KBM-7 (cell line): ENCODE data around the gene ZNF273.
A peak's percentile ranks its signal among the peaks of the same experiment; 100 is the strongest.
"Not testable (repeated sequence)": the region's sequence is repeated elsewhere in the genome, so short reads cannot be mapped to it uniquely, and the experiment has no call there.

ENCODE experiments used
- DNase-seq: peaks from one replicate; pipeline ENCODE4 v3.0.0-alpha.2; 2015
- in situ Hi-C: fragments of 300-500 bp; cut with MboI; formaldehyde crosslinking; loops from 2 replicates; pipeline ENCODE4 v1.14.3; 2020; ENCODE audit warnings: low sequenced_read_pairs, low pct_unique_long_range_greater_than_20kb, mixed read lengths

ZNF273 gene

DNA sequence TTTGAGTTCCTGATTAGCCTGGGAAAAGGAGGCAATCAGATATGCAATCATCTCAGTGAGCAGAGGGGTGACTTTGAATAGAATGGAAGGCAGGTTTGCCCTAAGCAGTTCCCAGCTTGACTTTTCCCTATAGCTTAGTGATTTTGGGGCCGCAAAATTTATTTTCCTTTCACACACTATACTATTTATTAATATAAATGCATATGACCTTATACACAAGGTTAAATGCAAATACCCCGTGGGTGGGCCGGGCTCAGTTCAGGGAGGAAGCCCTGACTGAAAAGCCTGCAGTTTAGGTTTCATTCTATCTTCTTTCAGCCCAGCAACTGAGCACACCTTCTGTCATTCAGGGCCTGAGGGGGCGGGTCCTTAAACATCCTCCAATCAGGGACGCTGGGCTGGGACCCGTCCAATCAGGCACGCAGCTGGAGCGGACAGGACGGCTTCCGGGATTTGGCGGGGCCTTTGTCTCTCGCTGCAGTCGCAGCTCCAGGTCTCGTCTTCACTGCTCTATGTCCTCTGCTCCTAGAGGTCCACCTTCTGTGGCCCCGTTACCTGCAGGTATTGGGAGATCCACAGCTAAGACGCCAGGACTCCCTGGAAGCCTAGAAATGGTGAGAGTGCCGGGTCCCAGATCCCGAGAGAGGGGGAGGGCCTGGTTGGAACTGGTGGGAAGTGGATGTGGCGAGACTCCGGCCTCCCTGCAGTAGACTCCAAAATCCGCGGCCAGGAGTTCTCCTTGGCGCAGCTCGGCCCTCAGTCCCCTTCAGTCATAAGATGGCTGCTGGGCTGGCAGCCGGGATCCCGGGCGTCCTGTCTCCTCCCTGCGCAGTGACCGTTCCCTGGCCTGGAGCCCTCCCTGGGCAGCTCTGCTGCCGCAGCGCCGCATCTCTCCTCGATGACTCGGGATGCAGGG lies at the start of gene ZNF273:
Gene ZNF273 (plus strand): TSS at position 468 of the 916 bp plus-strand sequence. CDS start 45 bp downstream, at position 513.
- DNase-seq = peak; percentile 94
- in situ Hi-C loops = no loop called here

GRCh38 chr7:64853679-64854078 lies 49.4 kb upstream of the ZNF273 start:
- in situ Hi-C loops = no loop called here
- DNase-seq = no peak

DNA sequence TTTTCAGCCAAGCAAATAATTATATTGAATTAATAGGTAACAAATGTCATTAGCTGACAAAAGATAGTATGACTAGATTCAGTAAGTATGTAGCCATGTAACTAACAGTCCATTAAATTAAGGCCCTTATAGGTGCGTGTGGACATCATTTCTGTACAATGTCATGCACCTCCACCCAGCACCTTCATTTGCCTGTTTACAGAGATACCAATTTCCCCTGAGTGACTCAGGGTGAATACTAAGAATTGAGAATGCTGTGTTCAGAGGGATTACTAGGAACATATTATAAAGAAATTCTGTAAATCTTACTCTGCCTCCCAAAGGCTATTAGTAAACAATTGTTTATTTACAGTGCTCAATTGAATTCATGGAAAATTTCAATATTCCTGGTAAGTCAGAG lies 48.1 kb upstream of the ZNF273 start:
- no peak for DNase-seq
- in situ Hi-C loops = no loop called here

GRCh38 chr7:64863021-64863420 lies 40.1 kb upstream of the ZNF273 start:
- DNase-seq = no peak
- in situ Hi-C loops = no loop called here

GRCh38 chr7:64863530-64863929 lies 39.5 kb upstream of the ZNF273 start:
- DNase-seq, in situ Hi-C loops: not testable (repeated sequence)

DNA sequence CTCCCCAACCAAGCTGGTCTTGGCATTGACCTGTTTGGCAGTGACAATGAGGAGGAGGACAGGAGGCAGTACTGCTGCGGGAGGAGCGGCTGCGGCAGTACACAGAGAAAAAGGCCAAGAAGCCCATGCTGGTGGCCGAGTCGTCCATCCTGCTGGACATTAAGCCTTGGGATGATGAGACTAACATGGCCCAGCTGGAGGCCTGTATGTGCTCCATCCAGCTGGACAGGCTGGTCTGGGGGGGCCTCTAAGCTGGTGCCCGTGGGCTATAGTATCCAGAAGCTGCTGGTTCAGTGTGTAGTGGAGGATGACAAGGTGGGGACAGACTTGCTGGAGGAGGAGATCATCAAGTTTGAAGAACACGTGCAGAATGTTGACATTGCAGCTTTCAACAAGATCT lies 39.1 kb upstream of the ZNF273 start:
- in situ Hi-C loops = no loop called here

GRCh38 chr7:64867863-64868440 lies 35.1 kb upstream of the ZNF273 start:
- in situ Hi-C loops = no loop called here
- DNase-seq = no peak

More for the DNA sequence above, 39.1 kb upstream of the ZNF273 start:
- no peak for DNase-seq

GRCh38 chr7:64868499-64868898 lies 34.6 kb upstream of the ZNF273 start:
- in situ Hi-C loops = no loop called here
- no peak for DNase-seq

DNA sequence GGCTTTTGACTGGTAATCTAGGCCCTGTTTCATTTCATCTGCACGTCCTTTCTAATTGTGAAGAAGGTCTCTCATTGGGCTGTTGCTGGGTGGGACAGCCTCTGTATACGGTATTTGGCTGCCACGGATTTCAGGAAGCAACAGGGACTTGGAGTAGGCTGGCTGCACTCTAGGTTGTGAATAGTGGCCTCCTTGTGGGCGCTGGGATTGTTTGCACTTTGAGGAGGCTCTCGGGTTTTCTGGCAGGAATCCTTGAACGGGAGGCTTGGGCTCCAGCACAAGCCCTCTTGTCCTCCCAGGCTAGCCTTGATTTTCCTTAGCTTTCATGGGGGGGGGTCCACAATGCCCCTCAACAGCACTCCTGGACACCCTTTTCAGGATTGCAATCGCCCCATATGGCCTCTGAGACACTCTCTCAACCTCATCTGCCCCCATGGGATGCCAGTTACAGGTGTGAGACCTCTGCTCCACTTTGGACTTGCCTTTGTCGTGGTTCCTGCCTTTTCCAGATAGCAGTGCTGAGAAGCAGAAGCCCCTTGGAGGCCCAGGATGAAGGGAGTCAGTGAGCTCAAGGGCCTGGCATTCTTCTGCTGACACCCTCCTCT lies 33.9 kb upstream of the ZNF273 start:
- DNase-seq = no peak
- in situ Hi-C loops = no loop called here

DNA sequence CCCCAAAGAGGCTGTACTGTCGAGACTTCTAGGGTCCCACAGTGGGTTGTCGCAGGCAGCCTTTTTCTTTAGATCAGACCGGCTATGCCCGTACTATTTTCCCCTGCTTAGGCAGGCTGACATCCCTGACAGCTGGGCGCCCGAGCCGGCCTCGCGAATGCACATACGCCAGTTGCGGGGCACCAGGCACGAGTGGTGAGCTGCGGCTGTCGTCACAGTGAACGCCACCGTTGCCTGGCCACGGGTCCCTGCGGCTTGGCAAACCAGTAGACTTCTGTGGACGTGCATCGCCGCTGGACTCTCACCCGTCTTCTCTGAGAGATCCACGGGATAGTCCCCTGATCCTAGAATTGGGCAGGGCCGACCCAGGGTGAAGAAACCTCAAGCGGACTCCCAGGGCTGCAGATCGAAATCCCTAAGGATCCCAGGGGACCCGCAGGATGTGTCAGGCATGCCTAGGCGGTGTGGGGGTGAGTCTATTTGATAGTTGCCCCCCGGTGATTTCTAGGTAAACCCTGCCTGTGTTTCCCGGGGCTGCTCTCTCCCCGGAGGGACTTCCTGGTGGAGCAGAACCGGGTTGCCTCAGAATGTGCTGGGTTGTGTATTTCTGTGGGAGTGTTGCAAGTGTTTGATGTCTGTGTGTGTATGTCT lies 33.0 kb upstream of the ZNF273 start:
- in situ Hi-C loops = no loop called here
- no peak for DNase-seq

DNA sequence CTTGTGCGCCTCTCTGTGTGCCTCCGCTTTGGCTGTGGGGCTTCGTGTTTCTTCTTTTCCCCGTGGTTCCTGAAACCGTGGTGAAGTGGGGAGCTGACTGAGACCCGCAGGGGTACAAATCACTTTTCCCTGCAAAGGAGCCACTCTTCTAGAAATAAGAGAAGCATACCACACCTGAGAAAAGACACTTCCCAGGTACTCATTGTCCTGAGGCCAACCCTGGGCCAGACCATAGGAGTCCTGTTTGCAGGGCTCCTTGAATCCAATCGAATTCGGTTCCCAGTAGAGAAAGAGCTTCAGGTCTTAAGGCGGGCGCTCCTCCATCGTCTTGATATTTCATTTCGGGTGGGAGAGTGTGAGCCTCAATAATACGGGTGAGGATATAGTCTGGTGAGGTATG lies 32.4 kb upstream of the ZNF273 start:
- DNase-seq = no peak
- in situ Hi-C loops = no loop called here

DNA sequence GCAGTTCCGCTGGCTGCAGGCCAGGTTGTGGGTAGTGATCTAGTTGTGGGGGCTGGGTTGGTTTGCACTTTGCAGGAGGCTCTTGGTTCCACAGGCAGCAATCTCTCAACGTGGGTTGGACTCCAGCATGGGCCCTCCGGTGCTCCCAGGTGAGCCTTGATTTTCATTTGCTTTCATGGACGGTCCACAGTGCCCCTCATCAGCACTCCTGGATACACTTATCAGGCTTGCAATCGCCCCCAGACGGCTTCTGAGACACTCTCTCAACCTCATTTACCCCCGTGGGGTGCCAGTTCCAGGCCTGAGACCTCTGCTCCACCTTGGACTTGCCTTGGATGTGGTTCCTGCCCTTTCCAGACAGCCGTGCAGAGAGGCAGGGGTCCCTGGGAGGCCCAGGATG lies 31.3 kb upstream of the ZNF273 start:
- DNase-seq = no peak
- in situ Hi-C loops = no loop called here

- DNase-seq = no peak
- in situ Hi-C loops = no loop called here
Observed at GRCh38 chr7:64872351-64873154, 30.5 kb upstream of the ZNF273 start.

DNA sequence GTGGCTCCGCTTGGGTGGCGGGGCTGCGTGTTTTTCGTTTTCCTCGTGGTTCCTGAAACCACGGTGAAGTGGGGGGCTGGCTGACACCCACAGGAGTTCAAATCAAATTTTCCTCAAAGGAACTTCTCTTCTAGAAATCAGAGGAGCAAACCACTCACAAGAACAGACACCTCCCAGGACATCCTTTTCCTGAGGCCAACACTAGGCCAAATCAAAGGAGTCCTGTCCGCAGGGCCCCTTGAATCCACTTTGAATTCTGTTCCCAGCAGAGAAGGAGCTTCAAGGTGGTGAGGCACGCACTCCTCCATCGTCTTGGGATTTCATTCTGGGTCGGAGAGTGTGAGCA lies 29.9 kb upstream of the ZNF273 start:
- no peak for DNase-seq
- in situ Hi-C loops = no loop called here

- no peak for DNase-seq
- in situ Hi-C loops = no loop called here
Observed at GRCh38 chr7:64873517-64873916, 29.6 kb upstream of the ZNF273 start.

- in situ Hi-C loops = no loop called here
- DNase-seq = no peak
Observed at GRCh38 chr7:64874114-64874513, 29.0 kb upstream of the ZNF273 start.

GRCh38 chr7:64874562-64875250 lies 28.4 kb upstream of the ZNF273 start:
- DNase-seq = no peak
- in situ Hi-C loops = no loop called here

DNA sequence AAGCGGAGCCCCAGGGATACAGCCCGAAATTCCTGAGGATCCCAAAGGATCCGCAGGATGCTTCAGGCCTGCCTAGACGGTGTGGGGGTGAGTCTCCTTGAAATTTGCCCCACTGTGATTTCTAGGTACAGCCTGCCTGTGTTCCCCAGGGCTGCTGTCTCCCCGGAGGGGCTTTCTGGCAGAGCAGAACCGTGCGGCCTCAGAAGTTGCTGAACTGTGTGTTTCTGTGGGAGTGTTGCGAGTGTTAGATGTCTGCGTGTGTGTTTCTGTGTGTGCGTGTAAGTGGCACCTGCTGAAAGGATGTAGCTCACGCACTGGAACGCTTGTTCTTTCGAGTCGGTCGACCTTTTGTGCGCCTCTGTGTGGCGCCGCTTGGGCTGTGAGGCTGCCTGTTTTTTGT lies 27.8 kb upstream of the ZNF273 start:
- in situ Hi-C loops = no loop called here
- no peak for DNase-seq
